Progenitor cell of endocrine pancreas (in vitro differentiated cells): ENCODE data around the gene FBN3. TPM values are rescaled to one million over a fixed set of nuclear protein-coding genes. Genes with fewer than 3 reads are reported as not detected.

Source experiments
- DNase-seq: peaks from one replicate; pipeline ENCODE4 v3.0.0; 2021; ENCODE audit warnings: low spot score; ENCODE audit not compliant: unreplicated experiment
- H3K27ac Mint-ChIP-seq: 2 replicates; pipeline ENCODE4 v1.8.0; 2021; ENCODE audit warnings: mild to moderate bottlenecking, moderate library complexity, mixed read lengths
- H3K27me3 Mint-ChIP-seq: 2 replicates; pipeline ENCODE4 v1.8.0; 2021; ENCODE audit warnings: mixed read lengths
- H3K36me3 Mint-ChIP-seq: 2 replicates; pipeline ENCODE4 v1.8.0; 2022; ENCODE audit warnings: mixed read lengths; ENCODE audit not compliant: insufficient read depth
- H3K4me1 Mint-ChIP-seq: 2 replicates; pipeline ENCODE4 v1.8.0; 2021; ENCODE audit warnings: low read depth, mixed read lengths
- H3K4me3 Mint-ChIP-seq: 2 replicates; pipeline ENCODE4 v1.8.0; 2021; ENCODE audit warnings: low read depth, mild to moderate bottlenecking, moderate library complexity, mixed read lengths
- H3K9me3 Mint-ChIP-seq: 2 replicates; pipeline ENCODE4 v1.8.0; 2021; ENCODE audit warnings: low read depth, mixed read lengths
- total RNA-seq: library from RNA; stranded (reverse); gene quantifications from 2 replicates; pipeline ENCODE4 v1.2.1, GENCODE V29; 2021
- TF ChIP-seq, protein P1 (sequence below): fragments of 200-600 bp; sonication (generic); IDR thresholded peaks from one replicate; pipeline ENCODE4 v1.5.0; 2021; ENCODE audit warnings: antibody characterized with exemption, mild to moderate bottlenecking; ENCODE audit not compliant: unreplicated experiment

FBN3 gene
- total RNA-seq, 1 donor from 2014 or later, result 121 TPM

DNA sequence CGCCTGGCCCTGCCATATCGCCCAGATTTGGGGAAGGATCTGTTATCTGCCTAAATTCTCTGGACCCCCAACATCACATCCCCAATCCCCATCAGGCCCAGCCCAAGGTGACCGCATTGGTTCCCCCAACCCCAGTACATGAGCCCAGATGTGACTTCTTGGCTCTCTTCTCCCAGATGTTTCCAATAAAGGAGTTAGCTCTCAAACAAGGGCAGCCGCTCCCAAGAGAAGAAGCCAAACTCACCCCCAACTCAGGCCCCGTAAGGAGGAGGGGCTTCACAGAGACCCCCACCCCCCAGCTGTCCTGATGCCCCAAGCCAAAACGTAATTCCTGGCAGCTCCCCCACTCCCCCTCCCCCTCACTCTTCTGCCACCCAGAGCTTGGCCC is 6.9 kb downstream of the FBN3 start:
- no peak for DNase-seq
- Mint-ChIP-seq H3K27ac (no peak overlapping the region), H3K4me3 (no peak overlapping the region), H3K27me3 (no peaks in the 10 kb centered on the region), H3K36me3 (peaks cover 6% of the 10 kb centered on the region), H3K9me3 (no peaks in the 10 kb centered on the region), H3K4me1 (peaks cover 2% of the 10 kb centered on the region)
- TF ChIP-seq, protein P1, sequence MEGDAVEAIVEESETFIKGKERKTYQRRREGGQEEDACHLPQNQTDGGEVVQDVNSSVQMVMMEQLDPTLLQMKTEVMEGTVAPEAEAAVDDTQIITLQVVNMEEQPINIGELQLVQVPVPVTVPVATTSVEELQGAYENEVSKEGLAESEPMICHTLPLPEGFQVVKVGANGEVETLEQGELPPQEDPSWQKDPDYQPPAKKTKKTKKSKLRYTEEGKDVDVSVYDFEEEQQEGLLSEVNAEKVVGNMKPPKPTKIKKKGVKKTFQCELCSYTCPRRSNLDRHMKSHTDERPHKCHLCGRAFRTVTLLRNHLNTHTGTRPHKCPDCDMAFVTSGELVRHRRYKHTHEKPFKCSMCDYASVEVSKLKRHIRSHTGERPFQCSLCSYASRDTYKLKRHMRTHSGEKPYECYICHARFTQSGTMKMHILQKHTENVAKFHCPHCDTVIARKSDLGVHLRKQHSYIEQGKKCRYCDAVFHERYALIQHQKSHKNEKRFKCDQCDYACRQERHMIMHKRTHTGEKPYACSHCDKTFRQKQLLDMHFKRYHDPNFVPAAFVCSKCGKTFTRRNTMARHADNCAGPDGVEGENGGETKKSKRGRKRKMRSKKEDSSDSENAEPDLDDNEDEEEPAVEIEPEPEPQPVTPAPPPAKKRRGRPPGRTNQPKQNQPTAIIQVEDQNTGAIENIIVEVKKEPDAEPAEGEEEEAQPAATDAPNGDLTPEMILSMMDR, result no peak

DNA sequence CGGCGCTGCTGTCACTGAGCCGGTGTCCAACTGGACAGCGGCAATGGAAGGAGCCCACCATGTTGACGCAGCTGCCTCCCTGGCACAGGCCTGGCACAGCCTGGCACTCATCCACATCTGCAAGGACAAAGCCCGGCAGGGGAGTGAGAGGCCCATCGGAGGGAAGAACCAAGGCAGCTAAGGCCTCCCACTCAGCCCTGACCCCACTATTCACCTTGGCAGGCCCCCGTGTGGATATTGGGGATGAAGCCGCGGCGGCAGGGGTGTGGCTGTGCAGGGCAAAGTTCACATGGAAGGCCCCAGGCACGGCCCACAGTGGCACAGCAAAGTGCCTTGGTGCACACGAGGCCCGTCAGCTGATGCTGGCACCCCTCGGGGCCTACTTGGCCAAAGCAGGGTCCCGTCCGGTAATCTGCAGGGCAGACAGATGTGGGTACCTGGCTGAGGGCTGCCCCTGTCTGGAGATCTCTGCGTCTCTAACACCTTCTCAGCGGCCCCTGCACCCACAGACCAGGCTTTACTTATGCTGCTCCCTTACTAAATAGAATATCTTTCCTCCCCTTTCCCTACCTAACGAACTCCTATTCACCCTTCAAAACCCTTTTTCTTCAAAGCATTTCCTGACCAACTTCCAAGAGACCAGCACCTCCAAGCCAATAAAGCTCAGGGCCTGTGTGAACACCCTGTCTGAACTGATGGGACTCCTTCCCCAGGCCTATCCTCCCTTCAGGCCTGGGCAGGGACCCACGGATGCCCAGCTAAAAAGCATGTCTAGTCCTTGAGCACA is 7.5 kb downstream of the FBN3 start:
- peaks cover 8% of the 10 kb centered on the region for H3K36me3 Mint-ChIP-seq
- TF ChIP-seq, protein P1, result no peak
- no peaks in the 10 kb centered on the region for H3K9me3 Mint-ChIP-seq
- H3K27ac Mint-ChIP-seq, result no peak overlapping the region
- DNase-seq, result no peak
- H3K4me1 Mint-ChIP-seq, result peaks cover 2% of the 10 kb centered on the region
- H3K4me3 Mint-ChIP-seq, result no peak overlapping the region
- no peaks in the 10 kb centered on the region for H3K27me3 Mint-ChIP-seq

DNA sequence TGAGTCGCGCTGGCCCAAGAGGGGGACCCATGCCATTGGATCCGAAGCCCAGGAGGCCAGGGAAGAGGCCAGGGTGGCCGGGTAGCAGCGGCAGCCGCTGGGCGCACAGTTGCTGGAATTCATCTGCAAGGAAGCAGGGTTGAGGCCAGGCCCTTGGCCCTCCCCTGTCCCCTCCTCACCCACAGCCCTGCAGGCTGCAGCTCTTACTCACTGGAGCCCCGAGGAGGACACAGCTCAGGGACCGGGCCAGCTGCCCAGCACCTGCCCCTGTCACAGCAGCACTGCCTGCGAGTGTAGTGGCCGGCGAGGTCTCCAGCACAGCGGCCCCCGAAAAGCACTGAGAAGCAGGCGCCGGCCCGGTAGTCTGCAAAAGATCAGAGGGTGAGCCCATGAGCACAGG is 11.2 kb downstream of the FBN3 start:
- Mint-ChIP-seq H3K36me3 (peaks cover 11% of the 10 kb centered on the region), H3K4me1 (no peaks in the 10 kb centered on the region), H3K27me3 (no peaks in the 10 kb centered on the region), H3K9me3 (no peaks in the 10 kb centered on the region), H3K4me3 (no peak overlapping the region), H3K27ac (no peak overlapping the region)
- no peak for DNase-seq
- TF ChIP-seq, protein P1, result no peak

DNA sequence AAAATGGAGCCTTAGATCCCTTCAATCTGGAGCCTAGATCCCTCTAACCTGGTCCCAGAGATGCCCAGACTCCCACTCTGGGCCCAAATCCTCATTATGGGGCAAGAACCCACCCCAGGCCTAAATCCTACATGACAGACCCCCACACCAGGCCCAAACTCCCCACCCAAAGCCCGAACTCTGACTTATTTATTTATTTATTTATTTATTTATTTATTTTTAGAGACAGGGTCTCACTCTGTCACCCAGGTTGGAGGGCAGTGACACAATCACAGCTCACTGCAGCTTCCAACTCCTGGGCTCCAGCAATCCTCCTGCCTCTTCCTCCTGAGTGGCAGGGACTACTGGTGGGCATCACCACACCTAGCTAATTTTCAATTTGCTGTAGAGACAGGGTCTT is 12.0 kb downstream of the FBN3 start:
- Mint-ChIP-seq H3K36me3 (peaks cover 10% of the 10 kb centered on the region), H3K4me3 (no peak overlapping the region), H3K4me1 (no peaks in the 10 kb centered on the region), H3K9me3 (no peaks in the 10 kb centered on the region), H3K27me3 (no peaks in the 10 kb centered on the region), H3K27ac (no peak overlapping the region)
- DNase-seq, result no peak
- TF ChIP-seq, protein P1, result no peak

DNA sequence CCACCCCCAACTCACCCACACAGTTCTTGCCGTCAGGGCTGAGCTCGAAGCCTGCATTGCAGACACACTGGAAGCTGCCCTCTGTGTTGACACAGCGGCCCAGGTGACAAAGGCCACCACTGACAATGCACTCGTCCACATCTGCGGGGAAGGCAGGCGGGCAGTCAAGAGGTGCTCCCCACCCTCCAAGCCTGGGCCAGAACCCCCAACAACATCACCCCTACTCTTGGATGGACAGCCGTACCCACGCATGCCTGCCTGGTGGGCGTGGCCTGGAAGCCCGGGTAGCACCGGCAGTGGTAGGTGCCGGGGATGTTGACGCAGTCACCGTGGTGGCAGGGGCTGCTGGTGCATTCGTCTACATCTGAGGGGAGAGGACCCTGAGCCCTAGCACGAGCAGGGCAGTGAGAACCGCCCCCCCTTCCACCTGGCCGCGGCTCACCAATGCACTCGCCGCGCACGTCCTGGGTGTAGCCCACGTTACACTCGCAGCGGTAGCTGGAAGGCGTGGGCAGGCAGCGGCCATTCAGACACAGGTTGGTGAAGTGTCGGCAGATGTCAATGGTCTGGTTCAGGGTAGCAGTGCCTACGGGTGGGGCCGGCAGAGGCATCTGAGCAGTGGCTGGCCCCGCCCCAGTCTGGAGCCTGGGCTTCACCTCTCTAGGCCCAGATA is 13.3 kb downstream of the FBN3 start:
- no peak overlapping the region for H3K27ac Mint-ChIP-seq

More for the DNA sequence above, 13.3 kb downstream of the FBN3 start:
- TF ChIP-seq, protein P1, result no peak
- H3K4me1 Mint-ChIP-seq, result no peaks in the 10 kb centered on the region
- peaks cover 6% of the 10 kb centered on the region for H3K36me3 Mint-ChIP-seq
- DNase-seq, result no peak
- no peaks in the 10 kb centered on the region for H3K9me3 Mint-ChIP-seq
- H3K4me3 Mint-ChIP-seq, result no peak overlapping the region
- no peaks in the 10 kb centered on the region for H3K27me3 Mint-ChIP-seq
